ENCODE data around the gene BCL2L12. TPM values are rescaled to one million over a fixed set of nuclear protein-coding genes. Genes with fewer than 3 reads are reported as not detected.

BCL2L12 gene
- total RNA-seq, 1 donor = 5.1 TPM

DNA sequence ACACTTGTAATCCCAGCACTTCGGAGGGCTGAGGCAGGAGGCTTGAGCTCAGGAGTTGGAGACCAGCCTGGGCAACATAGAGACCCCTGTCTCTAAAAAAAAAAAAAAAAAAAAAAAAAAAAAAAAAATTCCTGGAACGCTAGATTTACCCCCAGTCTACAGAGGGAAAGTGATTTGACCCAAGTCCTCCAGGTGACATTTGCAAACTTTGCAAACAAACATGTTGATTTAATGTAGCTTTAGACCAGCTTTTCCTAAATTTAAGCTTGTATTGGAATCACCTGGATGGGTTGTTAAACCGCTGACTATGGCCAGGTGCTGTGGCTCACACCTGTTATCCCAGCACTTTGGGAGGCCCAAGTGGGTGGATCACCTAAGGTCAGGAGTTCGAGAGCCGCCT is 33.6 kb downstream of the BCL2L12 start:
- H3K4me2 ChIP-seq (ENCODE audit: insufficient read depth, low read length) = no peak overlapping the region
- H2AFZ ChIP-seq (ENCODE audit: low read length) = no peak overlapping the region
- H3K4me3 ChIP-seq (ENCODE audit: insufficient read depth, low read length) = no peak overlapping the region
- TF ChIP-seq, protein P1, sequence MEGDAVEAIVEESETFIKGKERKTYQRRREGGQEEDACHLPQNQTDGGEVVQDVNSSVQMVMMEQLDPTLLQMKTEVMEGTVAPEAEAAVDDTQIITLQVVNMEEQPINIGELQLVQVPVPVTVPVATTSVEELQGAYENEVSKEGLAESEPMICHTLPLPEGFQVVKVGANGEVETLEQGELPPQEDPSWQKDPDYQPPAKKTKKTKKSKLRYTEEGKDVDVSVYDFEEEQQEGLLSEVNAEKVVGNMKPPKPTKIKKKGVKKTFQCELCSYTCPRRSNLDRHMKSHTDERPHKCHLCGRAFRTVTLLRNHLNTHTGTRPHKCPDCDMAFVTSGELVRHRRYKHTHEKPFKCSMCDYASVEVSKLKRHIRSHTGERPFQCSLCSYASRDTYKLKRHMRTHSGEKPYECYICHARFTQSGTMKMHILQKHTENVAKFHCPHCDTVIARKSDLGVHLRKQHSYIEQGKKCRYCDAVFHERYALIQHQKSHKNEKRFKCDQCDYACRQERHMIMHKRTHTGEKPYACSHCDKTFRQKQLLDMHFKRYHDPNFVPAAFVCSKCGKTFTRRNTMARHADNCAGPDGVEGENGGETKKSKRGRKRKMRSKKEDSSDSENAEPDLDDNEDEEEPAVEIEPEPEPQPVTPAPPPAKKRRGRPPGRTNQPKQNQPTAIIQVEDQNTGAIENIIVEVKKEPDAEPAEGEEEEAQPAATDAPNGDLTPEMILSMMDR (IDR thresholded peaks at IDR 0.05; ENCODE audit: extremely low read depth, low read depth, low read length) = no peak
- H3K79me2 ChIP-seq (ENCODE audit: insufficient read depth, low read length) = no peaks in the 10 kb centered on the region
- H3K27me3 ChIP-seq (ENCODE audit: insufficient read depth, low read length) = no peaks in the 10 kb centered on the region
- no peak overlapping the region for H3K27ac ChIP-seq (ENCODE audit: low read depth, low read length)
- no peaks in the 10 kb centered on the region for H4K20me1 ChIP-seq (ENCODE audit: insufficient read depth, low read length)
- no peaks in the 10 kb centered on the region for H3K9me3 ChIP-seq (ENCODE audit: low read depth, low read length)
- H3K36me3 ChIP-seq (ENCODE audit: insufficient read depth, low read length) = no peaks in the 10 kb centered on the region
- H3K4me1 ChIP-seq (ENCODE audit: insufficient read depth, low read length) = no peaks in the 10 kb centered on the region
- peak; percentile 17 for DNase-seq (ENCODE audit: insufficient read length, low spot score, missing footprints)

DNA sequence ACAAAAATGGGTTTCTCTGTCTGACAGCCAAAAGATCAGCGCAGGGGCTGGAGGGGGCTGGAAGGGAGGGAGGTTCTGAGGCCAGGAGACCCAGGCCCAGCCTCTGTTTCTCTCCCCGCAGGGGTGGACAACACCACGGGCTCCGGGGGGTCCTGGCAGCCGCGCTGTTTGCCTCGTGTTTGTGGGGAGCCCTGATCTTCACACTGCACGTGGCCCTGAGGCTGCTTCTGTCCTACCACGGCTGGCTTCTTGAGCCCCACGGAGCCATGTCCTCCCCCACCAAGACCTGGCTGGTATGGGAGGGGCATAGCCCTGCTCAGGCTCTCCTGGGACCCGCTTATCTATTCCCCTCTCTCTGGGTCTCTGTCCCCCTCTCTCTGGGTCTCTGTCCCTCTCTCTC is 34.8 kb downstream of the BCL2L12 start:
- no peak overlapping the region for H2AFZ ChIP-seq (ENCODE audit: low read length)
- no peaks in the 10 kb centered on the region for H3K79me2 ChIP-seq (ENCODE audit: insufficient read depth, low read length)
- H3K4me2 ChIP-seq (ENCODE audit: insufficient read depth, low read length) = no peak overlapping the region
- TF ChIP-seq, protein P1 (IDR thresholded peaks at IDR 0.05; ENCODE audit: extremely low read depth, low read depth, low read length) = no peak
- H3K27ac ChIP-seq (ENCODE audit: low read depth, low read length) = no peak overlapping the region
- H3K4me3 ChIP-seq (ENCODE audit: insufficient read depth, low read length) = no peak overlapping the region
- peak; percentile 60 for DNase-seq (ENCODE audit: insufficient read length, low spot score, missing footprints)
- no peaks in the 10 kb centered on the region for H3K27me3 ChIP-seq (ENCODE audit: insufficient read depth, low read length)
- no peaks in the 10 kb centered on the region for H3K36me3 ChIP-seq (ENCODE audit: insufficient read depth, low read length)
- H4K20me1 ChIP-seq (ENCODE audit: insufficient read depth, low read length) = no peaks in the 10 kb centered on the region
- H3K4me1 ChIP-seq (ENCODE audit: insufficient read depth, low read length) = no peaks in the 10 kb centered on the region
- no peaks in the 10 kb centered on the region for H3K9me3 ChIP-seq (ENCODE audit: low read depth, low read length)

DNA sequence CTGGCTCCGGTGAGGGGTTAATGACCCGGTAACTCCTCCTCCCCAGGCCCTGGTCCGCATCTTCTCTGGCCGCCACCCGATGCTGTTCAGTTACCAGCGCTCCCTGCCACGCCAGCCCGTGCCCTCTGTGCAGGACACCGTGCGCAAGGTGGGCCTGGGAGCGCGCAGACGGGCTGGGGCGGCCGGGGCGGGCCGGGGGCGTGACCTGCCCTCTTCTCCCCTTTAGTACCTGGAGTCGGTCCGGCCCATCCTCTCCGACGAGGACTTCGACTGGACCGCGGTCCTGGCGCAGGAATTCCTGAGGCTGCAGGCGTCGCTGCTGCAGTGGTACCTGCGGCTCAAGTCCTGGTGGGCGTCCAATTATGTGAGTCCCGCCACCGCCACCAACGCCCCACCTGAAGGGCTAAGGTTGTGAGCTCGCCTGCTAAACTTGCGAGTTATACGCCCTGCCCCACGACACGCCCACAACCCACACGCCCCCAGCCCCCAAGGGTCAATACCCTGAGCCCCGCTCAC is 35.6 kb downstream of the BCL2L12 start:
- Histone ChIP-seq H3K4me1 (ENCODE audit: insufficient read depth, low read length) (no peaks in the 10 kb centered on the region), H3K27ac (ENCODE audit: low read depth, low read length) (no peak overlapping the region), H3K9me3 (ENCODE audit: low read depth, low read length) (no peaks in the 10 kb centered on the region), H3K79me2 (ENCODE audit: insufficient read depth, low read length) (no peaks in the 10 kb centered on the region), H3K4me3 (ENCODE audit: insufficient read depth, low read length) (no peak overlapping the region), H3K27me3 (ENCODE audit: insufficient read depth, low read length) (no peaks in the 10 kb centered on the region), H3K4me2 (ENCODE audit: insufficient read depth, low read length) (no peak overlapping the region), H4K20me1 (ENCODE audit: insufficient read depth, low read length) (no peaks in the 10 kb centered on the region), H2AFZ (ENCODE audit: low read length) (no peak overlapping the region), H3K36me3 (ENCODE audit: insufficient read depth, low read length) (no peaks in the 10 kb centered on the region)
- peak; percentile 47 for DNase-seq (ENCODE audit: insufficient read length, low spot score, missing footprints)
- TF ChIP-seq, protein P1 (IDR thresholded peaks at IDR 0.05; ENCODE audit: extremely low read depth, low read depth, low read length) = no peak

DNA sequence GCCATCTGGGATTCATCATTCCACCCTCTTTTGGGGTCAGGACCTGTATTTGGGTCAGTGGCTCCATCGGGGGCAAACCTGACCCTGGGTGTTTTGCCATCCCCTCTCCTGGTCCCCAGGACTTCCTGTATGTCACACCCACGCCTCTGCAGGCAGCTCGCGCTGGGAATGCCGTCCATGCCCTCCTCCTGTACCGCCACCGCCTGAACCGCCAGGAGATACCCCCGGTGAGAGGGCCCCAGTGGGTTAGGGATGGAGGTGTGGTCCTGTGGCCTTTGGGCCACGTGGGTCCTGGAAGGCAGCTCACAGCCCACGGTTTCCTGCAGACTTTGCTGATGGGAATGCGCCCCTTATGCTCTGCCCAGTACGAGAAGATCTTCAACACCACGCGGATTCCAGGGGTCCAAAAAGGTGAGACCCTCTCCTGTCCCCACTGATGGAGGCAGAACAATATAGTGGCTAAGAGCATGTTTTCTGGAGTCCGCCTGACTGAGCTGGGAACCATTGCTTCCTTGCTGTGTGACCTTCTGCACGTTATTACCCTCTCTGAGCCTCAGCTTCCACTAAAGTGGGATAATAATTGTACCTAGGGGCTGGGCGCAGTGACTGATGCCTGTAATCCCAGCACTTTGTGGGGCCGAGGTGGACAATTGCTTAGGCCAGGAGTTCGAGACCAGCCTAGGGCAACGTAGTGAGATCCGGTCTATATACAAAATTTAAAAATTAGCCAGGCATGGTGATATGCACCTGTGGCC is 39.3 kb downstream of the BCL2L12 start:
- Histone ChIP-seq H3K4me1 (ENCODE audit: insufficient read depth, low read length) (no peaks in the 10 kb centered on the region), H4K20me1 (ENCODE audit: insufficient read depth, low read length) (no peaks in the 10 kb centered on the region), H3K4me3 (ENCODE audit: insufficient read depth, low read length) (no peak overlapping the region), H3K9me3 (ENCODE audit: low read depth, low read length) (no peaks in the 10 kb centered on the region), H3K27ac (ENCODE audit: low read depth, low read length) (no peak overlapping the region), H3K79me2 (ENCODE audit: insufficient read depth, low read length) (no peaks in the 10 kb centered on the region), H3K36me3 (ENCODE audit: insufficient read depth, low read length) (no peaks in the 10 kb centered on the region), H2AFZ (ENCODE audit: low read length) (no peak overlapping the region), H3K27me3 (ENCODE audit: insufficient read depth, low read length) (no peaks in the 10 kb centered on the region), H3K4me2 (ENCODE audit: insufficient read depth, low read length) (no peak overlapping the region)
- TF ChIP-seq, protein P1 (IDR thresholded peaks at IDR 0.05; ENCODE audit: extremely low read depth, low read depth, low read length) = no peak
- DNase-seq (ENCODE audit: insufficient read length, low spot score, missing footprints) = peak; percentile 35
